HG03108 (cell line): ENCODE measurements around the gene CLTC.
"Not testable (repeated sequence)": the region's sequence is repeated elsewhere in the genome, so short reads cannot be mapped to it uniquely, and the experiment has no call there.

ENCODE experiments used
- ATAC-seq: cut with Tn5 transposase; IDR thresholded peaks from one replicate; pipeline ENCODE4 v1.9.1; 2021; ENCODE audit warnings: moderate library complexity; ENCODE audit not compliant: unreplicated experiment

The CLTC gene

DNA sequence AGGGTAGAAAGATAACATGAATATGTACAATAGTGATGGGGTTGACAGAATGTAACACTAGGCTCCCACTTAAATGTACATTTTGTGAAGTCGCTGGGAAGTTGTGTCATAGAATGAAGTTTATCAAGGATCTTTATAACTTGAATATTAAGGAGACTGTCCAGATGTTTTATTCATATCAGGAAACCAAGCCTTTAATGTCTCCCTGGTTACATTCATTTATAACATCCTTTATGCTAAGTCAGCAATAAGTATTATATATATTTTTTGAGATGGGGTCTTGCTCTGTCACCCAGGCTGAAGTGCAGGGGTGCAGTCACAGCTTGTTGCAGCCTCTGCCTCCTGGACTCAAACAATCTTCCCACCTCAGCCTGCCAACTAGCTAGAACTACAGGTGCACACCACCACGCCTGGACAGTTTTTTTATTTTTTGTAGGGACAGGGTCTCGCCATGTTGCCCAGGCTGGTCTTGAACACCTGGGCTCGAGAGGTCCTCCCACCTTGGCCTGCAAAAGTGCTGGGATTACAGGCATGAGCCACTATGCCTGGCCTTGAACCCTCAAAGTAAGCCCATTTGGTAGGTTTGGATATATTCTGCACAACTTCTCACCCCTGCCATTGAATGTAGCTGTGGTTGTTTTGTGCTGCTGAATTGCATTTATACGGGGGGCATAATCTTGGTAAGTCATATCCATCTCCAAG, 14.1 kb downstream of the CLTC start:
- ATAC-seq: no peak

DNA sequence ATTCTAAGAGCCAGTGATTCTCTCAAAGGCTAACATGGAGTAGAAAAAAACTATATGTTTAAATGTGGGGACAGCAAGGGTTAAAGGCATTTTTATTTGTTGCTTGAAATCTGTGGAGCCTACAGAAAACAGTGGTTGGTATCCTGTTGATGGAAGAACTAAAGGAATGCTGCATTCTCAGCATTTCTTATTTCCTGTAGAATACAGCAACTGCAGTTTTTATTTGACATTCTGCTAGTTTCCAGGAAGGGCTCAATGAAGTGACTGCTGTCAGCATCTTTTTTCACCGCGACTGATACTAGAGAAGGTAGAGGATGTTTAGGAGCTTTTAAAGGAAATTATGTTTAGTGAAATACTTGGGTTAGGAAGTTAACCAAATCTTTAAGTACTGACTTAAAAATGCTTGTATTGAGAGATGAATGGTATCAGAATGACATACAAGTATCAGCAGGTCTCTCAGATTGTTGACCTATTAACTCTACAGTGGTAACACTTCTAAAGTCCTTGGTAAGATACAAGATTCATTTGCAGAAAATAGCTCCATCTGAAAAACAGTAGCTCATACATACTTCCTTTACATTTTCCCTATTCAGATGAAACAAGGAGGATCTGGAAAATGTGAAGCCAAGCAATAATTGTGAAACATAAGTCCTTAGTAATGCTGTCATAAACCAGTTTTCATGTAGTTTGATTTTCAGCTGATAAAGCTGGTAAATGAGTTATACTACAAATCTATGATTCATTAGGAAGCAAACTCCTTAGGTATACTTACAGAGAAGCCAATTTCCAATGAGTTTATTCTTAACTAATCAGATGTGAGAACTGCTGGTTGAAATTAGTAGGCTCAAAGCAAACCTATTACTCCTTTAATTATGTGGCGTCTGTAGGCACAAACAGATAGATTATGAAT, 15.2 kb downstream of the CLTC start:
- ATAC-seq: peak; percentile 63

DNA sequence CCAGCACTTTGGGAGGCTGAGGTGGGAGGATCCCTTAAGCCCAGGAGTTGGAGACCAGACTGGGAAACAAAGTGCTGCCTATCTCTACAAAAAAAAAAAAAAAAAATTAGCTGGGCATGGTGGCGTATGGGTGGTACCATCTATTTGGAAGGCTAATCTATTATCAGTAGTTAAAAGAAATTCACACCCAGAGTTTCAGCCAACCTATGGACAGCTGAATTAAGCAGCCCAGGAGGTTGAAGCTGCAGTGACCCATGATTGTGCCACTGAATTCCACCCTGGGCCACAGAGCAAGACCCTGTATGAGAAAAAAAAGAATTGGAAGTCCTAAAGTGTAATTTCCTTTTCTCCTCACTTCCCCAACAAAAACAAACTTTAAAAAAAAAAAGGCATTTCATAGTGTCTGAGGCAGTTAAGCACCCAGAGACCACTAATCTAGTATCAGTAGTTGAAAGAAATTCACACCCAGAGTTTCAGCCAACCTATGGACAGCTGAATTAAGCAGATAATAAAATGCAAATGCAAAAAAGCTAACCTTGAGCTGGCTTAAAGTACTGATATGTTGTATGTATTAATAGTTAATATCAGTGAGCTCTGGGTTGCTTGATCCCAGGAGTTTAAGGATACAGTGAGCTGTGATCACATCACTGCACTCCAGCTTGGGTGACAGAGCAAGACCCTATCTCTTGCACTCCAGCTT, 18.1 kb downstream of the CLTC start:
- no peak for ATAC-seq

DNA sequence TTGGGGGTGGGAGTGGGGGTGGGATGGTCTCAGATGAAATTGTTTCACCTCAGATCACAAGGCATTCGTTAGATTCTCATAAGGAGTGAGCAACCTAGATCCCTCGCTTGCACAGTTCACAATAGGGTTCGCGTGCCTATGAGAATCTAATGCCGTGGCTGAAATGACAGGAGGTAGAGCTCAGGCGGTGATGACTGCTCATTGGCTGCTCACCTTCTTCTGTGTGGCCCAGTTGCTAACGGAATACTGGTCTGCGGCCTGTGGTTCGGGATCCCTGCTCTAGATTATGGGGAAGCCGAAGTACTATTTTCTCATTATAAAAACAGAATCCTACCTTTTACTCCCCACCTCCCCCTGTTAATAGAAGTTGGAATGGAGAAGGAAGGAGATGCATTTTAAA, 18.9 kb downstream of the CLTC start:
- ATAC-seq: no peak

DNA sequence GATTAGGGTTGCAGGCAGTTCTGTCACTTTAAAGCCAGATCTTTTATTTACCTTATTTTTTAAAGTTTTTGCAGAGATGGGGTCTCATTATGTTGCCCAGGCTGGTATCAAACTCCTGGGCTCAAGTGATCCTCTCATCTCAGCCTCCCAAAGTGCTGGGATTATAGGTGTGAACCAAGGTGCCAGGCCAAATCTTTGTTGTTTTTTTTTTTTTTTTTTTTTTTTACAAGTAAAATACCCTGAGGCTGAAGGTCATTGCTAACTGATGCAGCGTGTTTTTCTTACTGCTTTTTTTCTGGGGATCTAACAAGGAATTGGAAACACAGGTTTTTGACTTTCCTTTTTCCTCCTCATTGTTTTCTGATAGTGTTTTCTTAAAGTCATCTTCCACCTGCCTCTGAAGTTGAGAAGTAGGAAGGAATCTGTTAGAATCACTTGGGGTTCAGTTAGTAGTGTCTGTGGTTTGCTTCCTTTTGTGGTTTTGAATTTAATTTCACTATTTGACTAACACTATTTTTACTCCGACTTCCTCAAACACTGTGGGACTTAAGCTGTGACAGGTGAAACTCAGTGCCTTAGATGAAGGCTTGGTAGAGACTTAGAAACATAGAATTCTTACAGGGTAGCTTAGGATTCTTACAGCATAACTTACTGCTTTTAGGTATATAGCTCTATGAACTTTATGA, 22.2 kb downstream of the CLTC start:
- peak; percentile 80 for ATAC-seq

DNA sequence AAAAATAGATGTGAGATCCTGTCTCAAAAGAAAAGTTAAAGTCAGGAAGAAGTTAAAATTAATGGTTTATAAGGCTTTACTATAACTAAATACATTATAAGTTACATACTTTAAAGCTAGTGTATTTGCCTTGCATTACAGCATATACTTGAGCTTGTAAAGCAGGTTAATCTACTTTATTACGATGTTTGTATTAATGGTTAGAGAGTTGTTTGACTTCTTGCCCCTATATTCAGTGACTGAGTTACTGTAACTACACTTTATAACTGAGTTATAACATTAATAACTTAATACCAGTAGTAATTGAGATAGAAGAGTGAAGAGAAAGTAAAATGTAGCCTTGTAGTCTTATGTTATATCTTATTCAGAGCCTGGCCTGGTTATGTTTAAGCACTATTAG, 22.9 kb downstream of the CLTC start:
- ATAC-seq: no peak

DNA sequence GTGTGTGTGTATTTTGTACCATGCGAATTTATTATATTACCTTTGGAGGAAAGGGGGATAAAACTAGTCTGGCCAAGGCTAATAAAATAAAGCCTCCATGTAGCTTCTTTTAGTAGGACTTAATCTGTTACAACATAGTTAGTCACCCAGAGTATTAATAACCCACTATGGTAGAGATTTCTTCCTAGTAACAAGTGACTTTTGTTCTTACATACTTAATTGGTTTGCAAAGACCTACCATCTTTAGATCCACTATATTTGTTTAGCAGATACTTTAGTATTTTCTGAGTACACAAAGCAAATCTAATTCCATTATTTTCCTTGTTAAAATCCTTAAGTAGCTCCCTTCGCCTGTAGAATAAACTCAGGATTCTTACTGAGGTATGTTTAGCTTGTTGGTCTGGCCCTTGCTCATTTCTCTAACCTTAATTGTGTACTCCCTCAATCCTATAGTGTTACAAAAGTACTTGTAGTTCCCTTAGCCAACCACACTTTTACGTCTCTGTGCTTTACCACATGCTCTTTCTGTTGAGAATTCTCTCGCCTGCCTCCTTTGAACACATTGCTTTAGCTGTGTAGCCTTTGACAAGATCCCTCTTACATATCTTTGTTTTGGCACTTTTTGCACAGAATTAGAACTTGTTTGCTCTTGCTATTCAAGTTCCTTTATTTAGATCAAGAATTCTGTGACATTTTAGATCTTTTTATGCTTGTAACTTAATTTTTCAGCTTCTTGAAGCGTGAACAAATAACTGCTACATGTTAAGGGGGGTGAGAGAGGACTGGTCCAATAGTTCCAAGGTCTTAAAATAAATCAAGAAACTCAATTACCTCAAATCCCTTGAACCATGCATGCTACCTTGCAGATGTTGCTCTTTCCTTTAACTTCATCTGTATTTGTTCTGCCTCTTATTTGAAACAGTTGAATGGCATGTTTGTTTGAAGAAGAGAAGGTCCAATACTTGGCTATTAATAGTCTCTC, 23.8 kb downstream of the CLTC start:
- no peak for ATAC-seq

DNA sequence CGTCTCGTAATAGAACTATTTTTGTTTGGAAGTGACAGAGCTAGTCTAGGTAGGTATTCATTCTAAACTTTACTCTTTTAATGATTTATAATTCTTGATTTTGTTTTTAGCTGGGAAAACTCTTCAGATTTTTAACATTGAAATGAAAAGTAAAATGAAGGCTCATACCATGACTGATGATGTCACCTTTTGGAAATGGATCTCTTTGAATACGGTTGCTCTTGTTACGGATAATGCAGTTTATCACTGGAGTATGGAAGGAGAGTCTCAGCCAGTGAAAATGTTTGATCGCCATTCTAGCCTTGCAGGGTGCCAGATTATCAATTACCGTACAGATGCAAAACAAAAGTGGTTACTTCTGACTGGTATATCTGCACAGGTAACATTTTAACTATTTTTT, 27.6 kb downstream of the CLTC start:
- ATAC-seq: no peak

DNA sequence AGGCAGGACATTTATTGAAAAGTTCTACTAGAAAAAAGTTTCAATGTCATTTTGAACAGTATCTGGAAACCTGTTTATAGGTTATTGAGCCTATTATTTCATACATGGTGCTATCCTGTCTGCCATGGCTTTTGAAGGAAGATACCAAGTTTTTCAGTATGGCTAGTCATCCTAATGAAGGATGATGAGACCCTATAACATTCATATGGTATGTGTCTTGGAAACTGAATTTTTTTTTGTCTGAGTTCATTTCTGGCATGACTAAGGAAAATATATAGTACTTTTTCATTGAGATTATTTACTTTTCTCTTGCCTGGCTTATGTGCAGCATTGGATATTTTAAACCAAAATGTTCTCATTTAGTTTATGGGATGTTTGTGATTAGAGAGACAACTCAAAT, 30.2 kb downstream of the CLTC start:
- no peak for ATAC-seq

DNA sequence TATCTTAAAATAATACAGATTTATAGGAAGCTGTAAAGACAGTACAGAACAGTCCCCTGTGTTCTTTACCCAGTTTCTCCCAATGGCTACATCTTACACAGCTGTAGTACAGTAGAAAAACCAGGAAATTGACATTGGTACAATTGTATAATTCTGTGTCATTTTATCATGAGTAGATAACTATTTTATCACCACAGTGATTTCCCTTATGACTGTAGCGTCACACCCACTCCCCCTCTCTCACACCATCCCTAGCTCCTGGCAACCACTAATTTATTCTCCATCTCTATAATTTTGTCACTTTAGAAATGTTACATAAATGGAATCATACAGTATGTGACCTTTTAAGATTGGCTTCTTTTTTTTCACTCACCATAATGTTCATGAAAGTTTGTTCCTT, 30.9 kb downstream of the CLTC start:
- no peak for ATAC-seq

DNA sequence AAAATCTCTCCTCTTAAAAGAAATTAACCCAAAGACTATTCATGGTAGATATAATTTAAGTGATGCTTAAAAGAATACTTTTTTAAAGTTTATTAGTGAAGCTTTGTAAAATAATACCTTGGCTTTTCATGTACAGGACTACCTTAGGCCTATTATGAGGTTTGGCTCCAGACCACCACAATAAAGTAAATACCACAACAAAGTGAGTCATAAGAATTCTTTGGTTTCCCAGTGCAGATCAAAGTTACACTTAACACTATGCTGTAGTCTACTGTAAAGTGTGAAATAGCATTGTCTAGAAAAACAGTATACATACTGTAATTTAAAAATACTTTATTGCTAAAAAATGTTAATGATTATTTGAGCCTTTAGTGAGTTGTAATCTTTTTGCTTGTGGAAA, 31.7 kb downstream of the CLTC start:
- no peak for ATAC-seq

DNA sequence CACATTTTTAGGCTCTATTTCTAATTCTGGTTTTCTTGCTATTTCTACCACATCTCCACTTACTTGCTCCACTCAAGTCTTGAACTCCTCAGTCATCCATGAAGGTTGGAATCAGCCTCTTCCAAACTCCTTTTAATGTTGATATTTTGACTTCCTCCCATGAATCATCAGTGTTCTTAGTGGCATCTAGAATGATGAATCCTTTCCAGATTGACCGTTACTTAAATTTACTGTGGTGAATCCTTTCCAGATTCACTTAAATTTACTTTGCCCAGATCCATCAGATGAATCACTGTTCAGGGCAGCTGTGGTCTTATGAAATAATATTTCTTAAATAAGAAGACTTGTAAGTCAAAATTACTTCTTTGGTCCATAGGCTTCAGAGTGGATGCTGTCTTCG, 32.4 kb downstream of the CLTC start:
- no peak for ATAC-seq

DNA sequence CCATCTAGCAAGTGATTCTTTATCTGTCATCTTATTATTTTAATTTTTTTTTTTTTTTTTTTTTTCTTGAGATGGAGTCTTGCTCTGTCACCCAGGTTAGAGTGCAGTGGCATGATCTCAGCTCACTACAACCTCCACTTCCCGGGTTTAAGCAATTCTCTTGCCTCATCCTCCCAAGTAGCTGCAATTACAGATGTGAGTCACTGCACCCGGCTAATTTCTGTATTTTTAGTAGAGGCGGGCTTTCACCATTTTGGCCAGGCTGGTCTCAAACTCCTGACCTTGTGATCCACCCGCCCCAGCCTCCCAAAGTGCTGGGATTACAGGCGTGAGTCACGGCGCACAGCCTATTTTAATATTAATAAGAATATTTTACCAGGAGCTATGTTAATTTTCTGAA, 36.9 kb downstream of the CLTC start:
- ATAC-seq: not testable (repeated sequence)

DNA sequence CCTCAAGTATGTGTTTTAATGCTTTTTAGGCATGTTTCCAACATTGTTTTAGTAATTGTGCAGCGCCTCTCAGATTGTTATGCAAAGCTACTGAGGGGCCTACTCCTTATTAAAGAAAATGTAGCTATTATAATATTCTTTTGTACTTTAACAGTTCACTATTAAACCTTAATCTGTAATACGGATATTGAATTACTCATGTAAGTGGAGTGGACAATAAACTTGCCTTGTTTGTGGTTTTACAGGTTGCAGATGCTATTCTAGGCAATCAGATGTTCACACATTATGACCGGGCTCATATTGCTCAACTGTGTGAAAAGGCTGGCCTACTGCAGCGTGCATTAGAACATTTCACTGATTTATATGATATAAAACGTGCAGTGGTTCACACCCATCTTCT, 46.5 kb downstream of the CLTC start:
- no peak for ATAC-seq

DNA sequence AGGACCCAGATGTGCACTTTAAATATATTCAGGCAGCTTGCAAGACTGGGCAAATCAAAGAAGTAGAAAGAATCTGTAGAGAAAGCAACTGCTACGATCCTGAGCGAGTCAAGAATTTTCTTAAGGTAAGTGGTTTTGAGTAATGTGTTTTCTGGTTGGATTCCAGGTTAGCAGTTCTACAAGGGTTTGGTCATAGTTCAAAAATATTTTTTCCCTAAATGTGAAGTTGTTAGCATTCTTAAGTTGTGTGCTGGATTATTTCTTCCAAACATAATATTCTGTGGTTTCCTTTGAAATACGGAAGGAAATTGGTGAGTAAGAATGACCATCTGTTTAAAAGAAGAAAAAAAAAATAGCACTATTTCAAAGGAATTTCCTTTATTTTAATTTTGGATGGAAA, 49.1 kb downstream of the CLTC start:
- no peak for ATAC-seq

DNA sequence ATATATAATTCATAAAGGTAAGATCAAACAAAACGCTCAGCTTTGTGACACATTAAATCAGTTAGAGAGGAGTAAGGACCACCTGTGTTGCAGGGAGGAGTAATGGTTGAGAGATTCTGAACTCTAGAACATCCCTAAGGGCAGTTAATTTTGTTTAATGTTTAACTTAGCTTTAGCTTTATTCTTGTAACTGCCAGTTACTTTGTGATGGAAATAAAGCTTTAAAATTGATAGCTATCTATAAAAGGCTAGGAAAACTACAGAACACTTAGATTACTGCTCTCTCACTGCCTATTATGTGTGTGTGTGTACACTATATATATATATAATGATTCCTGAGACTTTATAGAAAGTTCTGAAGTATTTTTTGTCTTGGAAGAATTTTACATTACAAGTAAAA, 49.7 kb downstream of the CLTC start:
- no peak for ATAC-seq

DNA sequence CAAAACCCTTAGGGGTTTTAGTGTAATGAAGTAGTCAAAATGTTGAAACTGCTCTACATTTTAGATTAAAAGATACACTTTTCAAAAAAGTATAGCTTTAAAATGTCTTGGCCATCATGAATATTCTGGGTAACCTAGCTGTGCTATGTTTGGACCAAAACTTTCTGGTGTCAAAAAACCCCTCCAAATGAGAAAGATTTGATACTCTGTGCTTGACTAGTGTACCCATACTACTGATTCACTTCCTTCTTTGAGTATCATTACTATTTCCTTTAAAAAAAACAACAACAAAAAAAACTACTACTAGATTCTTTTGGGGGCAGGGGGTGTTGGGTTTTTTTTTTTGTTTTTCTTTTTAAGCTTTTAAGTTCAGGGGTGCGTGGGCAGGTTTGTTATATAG, 50.2 kb downstream of the CLTC start:
- ATAC-seq: no peak

DNA sequence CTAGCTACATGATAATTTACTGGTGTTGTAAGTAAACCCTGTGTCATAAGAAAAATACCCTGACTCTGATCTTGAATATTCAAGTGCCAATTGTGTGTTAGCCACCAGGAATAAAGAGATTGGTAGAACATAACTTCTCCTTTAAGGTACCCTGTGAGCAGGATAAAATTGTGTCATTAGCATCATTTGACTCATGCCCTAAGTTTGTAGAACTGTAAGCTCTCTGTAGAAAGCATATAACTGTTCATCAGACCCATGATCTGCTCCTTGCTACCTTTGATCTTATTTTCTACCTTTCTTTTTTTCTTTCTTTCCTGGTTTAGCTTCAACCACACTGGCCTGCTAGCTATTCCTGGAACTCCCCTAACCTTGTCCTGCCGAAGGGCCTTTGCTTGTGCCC, 51.7 kb downstream of the CLTC start:
- ATAC-seq: no peak

DNA sequence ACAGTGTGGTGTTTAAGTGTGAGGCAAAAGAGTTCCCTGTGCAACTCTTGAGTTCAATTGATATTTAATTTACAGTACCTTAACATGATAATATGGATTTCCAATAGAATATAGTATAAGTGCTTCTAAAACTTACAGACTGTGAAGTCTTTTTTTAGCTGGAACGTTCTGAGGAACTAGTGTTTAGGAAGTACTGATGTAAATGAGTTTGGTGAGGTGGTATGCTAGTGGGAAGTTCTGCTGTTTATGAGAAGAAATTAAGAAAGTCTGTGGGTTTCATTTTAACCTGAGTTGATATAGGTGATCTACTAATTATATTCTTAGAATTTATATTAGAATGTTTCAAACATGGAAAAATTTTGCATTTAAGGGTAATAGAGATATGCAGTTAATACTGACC, 55.5 kb downstream of the CLTC start:
- ATAC-seq: no peak

DNA sequence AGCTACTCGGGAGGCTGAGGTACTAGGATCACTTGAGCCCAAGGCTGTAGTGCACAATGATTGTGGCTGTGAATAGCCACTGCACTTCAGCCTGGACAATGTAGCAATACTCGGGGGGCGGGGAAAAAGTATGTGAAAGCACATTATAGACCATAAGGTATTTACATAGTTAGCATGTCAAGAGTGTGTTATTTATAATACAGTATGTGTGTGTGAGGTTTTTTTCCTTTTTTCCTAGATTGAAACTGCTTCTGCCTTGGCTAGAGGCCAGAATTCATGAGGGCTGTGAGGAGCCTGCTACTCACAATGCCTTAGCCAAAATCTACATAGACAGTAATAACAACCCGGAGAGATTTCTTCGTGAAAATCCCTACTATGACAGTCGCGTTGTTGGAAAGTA, 57.0 kb downstream of the CLTC start:
- no peak for ATAC-seq
